ENCODE data around the gene MARS1.

- TF ChIP-seq, protein P1, sequence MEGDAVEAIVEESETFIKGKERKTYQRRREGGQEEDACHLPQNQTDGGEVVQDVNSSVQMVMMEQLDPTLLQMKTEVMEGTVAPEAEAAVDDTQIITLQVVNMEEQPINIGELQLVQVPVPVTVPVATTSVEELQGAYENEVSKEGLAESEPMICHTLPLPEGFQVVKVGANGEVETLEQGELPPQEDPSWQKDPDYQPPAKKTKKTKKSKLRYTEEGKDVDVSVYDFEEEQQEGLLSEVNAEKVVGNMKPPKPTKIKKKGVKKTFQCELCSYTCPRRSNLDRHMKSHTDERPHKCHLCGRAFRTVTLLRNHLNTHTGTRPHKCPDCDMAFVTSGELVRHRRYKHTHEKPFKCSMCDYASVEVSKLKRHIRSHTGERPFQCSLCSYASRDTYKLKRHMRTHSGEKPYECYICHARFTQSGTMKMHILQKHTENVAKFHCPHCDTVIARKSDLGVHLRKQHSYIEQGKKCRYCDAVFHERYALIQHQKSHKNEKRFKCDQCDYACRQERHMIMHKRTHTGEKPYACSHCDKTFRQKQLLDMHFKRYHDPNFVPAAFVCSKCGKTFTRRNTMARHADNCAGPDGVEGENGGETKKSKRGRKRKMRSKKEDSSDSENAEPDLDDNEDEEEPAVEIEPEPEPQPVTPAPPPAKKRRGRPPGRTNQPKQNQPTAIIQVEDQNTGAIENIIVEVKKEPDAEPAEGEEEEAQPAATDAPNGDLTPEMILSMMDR (conservative IDR thresholded peaks at IDR 0.05 in 1 of 2, IDR thresholded peaks at IDR 0.05 in 1 of 2; ENCODE audit: low read depth in 1 of 2, low read length in 2 of 2), result no peak
- TF ChIP-seq EZH2 (IDR thresholded peaks at IDR 0.05; ENCODE audit: low read length, missing control alignments), result no peak
Observed at GRCh38 chr12:57497223-57498131, 9.6 kb downstream of the MARS1 start.
